Activated CD4-positive, alpha-beta memory T cell treated with anti-CD3 and anti-CD28 coated beads, Interleukin-2, amount 10 ng/mL, durations not matched to agents 7 days and 5 days (primary cell): ENCODE results near the gene SCAF1. TPM values are rescaled to one million over a fixed set of nuclear protein-coding genes. Genes with fewer than 3 reads are reported as not detected.
A peak's percentile ranks its signal among the peaks of the same experiment; 100 is the strongest.
"Not testable (repeated sequence)": the region's sequence is repeated elsewhere in the genome, so short reads cannot be mapped to it uniquely, and the experiment has no call there.

Experiments used
- CTCF ChIA-PET: fragments of 350-600 bp; sonication (Branson Sonifier 250); formaldehyde crosslinking; loops from one replicate; lab custom pipeline; 2021; ENCODE audit warnings: antibody characterized with exemption, inconsistent platforms; lab: Charles Lee
- POLR2A ChIA-PET: fragments of 350-600 bp; sonication (Branson Sonifier 250); formaldehyde crosslinking; loops from one replicate; lab custom pipeline; 2021; ENCODE audit warnings: antibody characterized with exemption; lab: Charles Lee
- DNase-seq: peaks from one replicate; pipeline ENCODE4 v3.0.0-alpha.2; 2020
- H3K27ac Mint-ChIP-seq: one replicate; pipeline ENCODE4 v1.8.0; 2021; ENCODE audit warnings: mild to moderate bottlenecking, mixed read lengths
- H3K27me3 Mint-ChIP-seq: one replicate; pipeline ENCODE4 v1.8.0; 2021; ENCODE audit warnings: mixed read lengths
- H3K36me3 Mint-ChIP-seq: one replicate; pipeline ENCODE4 v1.8.0; 2021; ENCODE audit warnings: low read depth, mixed read lengths
- H3K4me1 Mint-ChIP-seq: one replicate; pipeline ENCODE4 v1.8.0; 2021; ENCODE audit warnings: mixed read lengths
- H3K4me3 Mint-ChIP-seq: one replicate; pipeline ENCODE4 v1.8.0; 2021; ENCODE audit warnings: mild to moderate bottlenecking, mixed read lengths
- H3K9me3 Mint-ChIP-seq: one replicate; pipeline ENCODE4 v1.8.0; 2021; ENCODE audit warnings: mixed read lengths
- total RNA-seq, 2 experiments: library from RNA; stranded (reverse); gene quantifications; one replicate each; pipeline ENCODE4 v1.2.3, GENCODE V29; 2021

SCAF1 gene
- total RNA-seq, 2 experiments from 2014 or later: 65.3 to 66.4 TPM

DNA sequence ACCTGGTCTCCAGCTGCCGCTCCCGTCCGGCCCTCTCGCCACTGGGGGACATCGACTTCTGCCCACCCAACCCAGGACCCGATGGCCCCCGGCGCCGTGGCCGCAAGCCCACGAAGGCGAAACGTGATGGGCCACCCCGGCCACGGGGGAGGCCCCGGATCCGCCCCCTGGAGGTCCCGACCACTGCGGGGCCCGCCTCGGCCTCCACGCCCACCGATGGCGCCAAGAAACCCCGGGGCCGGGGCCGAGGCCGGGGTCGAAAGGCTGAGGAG lies 44.4 kb upstream of the SCAF1 start:
- H3K27me3 Mint-ChIP-seq: no peaks in the 10 kb centered on the region

DNA sequence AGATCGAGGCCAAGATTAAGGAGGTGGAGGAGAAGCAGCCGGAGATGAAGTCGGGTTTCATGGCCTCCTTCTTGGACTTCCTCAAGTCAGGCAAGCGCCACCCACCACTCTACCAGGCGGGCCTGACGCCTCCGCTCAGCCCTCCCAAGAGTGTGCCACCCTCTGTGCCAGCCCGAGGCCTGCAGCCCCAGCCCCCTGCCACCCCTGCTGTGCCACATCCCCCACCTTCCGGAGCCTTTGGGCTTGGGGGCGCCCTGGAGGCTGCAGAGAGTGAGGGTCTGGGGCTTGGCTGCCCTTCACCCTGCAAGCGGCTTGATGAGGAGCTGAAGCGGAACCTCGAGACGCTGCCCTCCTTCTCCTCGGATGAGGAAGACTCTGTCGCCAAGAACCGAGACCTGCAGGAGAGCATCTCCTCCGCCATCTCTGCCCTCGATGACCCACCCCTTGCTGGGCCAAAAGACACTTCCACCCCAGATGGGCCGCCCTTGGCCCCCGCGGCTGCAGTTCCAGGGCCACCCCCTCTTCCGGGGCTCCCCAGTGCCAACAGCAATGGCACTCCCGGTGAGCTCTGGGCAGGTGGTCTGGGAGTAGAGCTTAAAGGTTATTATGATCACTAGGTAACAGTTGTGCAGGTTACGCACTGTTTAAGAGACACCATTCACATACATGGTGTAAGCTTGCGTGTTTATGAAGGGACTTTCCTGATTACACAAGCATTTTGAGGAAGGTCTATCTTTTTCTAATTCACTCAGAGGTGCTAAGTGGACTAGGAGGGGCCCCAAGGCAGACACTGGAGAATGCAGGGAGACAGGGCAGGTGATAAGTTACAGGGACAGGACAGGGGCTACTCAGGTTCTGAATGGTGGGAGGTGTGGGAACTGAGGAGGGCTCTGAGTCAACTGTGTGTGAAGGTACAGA lies 42.4 kb upstream of the SCAF1 start:
- Mint-ChIP-seq H3K36me3 (peaks cover 32% of the 10 kb centered on the region), H3K9me3 (no peaks in the 10 kb centered on the region), H3K4me1 (peaks cover under 1% of the 10 kb centered on the region), H3K27me3 (no peaks in the 10 kb centered on the region), H3K27ac (no peak overlapping the region), H3K4me3 (no peak overlapping the region)
- DNase-seq: no peak
- ChIA-PET CTCF (interaction anchor here (0.6 kb wide), 1 partner anchor 13 kb away, joined by 4 read pairs; no protein-coding TSS in a partner anchor), POLR2A (interaction anchor here (0.6 kb wide), 1 partner anchor 35 kb away, joined by 3 read pairs; no protein-coding TSS in a partner anchor)

More for the DNA sequence above, 44.4 kb upstream of the SCAF1 start:
- Mint-ChIP-seq H3K36me3 (peaks cover 41% of the 10 kb centered on the region), H3K4me1 (peaks cover 19% of the 10 kb centered on the region), H3K9me3 (no peaks in the 10 kb centered on the region), H3K4me3 (no peak overlapping the region), H3K27ac (no peak overlapping the region)
- ChIA-PET CTCF (no interaction called here), POLR2A (no interaction called here)
- DNase-seq: no peak

GRCh38 chr19:49601482-49602038 lies 40.4 kb upstream of the SCAF1 start:
- CTCF ChIA-PET: no interaction called here

DNA sequence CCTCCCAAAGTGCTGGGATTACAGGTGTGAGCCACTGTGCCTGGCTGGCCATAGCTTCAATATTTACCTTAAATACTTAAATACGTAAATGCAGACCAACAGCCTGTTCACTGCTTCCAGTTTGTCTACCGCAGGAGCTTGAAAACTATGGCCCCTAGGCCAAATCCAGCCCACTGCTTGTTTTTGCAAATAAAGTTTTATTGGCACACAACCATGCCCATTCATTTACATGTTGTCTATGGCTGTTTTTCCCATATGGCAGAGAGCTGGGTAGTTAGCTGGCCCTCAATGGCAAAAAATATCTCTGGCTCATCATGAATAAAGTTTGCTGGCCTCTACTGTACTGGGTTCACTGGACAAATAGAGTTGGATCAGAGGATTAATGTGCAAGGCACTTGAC lies 39.2 kb upstream of the SCAF1 start:
- Mint-ChIP-seq H3K4me3 (no peak overlapping the region), H3K9me3 (no peaks in the 10 kb centered on the region), H3K36me3 (peaks cover 34% of the 10 kb centered on the region), H3K27me3 (no peaks in the 10 kb centered on the region), H3K4me1 (no peaks in the 10 kb centered on the region), H3K27ac (no peak overlapping the region)
- DNase-seq: no peak
- CTCF ChIA-PET: no interaction called here
- POLR2A ChIA-PET: interaction anchor here (1.7 kb wide), 1 partner anchor 9 kb away, joined by 4 read pairs; no protein-coding TSS in a partner anchor

More at GRCh38 chr19:49601482-49602038, 40.4 kb upstream of the SCAF1 start:
- no peaks in the 10 kb centered on the region for H3K9me3 Mint-ChIP-seq
- H3K36me3 Mint-ChIP-seq: peaks cover 34% of the 10 kb centered on the region
- no peak overlapping the region for H3K27ac Mint-ChIP-seq
- DNase-seq: no peak
- H3K4me3 Mint-ChIP-seq: no peak overlapping the region
- no peaks in the 10 kb centered on the region for H3K27me3 Mint-ChIP-seq
- POLR2A ChIA-PET: interaction anchor here (1.0 to 1.7 kb wide), 2 partner anchors 8 to 13 kb away, joined by 3 to 4 read pairs; no protein-coding TSS in a partner anchor
- no peaks in the 10 kb centered on the region for H3K4me1 Mint-ChIP-seq

DNA sequence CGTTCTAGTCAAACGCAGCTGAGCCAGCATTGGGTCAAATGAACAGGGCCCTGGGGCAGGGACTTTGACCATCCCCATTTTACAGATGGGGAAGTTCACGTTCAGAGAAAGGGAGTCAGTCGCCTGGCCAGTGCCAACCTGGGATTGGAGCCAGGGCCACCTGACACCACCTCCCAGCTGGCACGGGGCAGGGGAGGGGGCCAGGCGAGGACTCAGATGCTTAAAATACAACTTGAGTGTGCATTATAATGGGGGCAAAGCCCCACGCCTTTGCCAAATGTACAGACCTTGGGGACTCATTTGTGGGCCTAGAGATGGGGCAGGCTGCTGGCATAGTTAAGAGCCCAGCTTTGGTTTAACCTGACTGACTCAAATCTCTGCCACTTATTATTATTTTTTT lies 36.4 kb upstream of the SCAF1 start:
- Mint-ChIP-seq H3K27ac (no peak overlapping the region), H3K27me3 (no peaks in the 10 kb centered on the region), H3K4me1 (no peaks in the 10 kb centered on the region), H3K4me3 (no peak overlapping the region), H3K9me3 (no peaks in the 10 kb centered on the region), H3K36me3 (peaks cover 37% of the 10 kb centered on the region)
- CTCF ChIA-PET: no interaction called here
- POLR2A ChIA-PET: interaction anchor here (2.0 kb wide), 1 partner anchor 26 kb away, joined by 4 read pairs; the partner anchor contains the start of gene NOSIP
- DNase-seq: no peak

DNA sequence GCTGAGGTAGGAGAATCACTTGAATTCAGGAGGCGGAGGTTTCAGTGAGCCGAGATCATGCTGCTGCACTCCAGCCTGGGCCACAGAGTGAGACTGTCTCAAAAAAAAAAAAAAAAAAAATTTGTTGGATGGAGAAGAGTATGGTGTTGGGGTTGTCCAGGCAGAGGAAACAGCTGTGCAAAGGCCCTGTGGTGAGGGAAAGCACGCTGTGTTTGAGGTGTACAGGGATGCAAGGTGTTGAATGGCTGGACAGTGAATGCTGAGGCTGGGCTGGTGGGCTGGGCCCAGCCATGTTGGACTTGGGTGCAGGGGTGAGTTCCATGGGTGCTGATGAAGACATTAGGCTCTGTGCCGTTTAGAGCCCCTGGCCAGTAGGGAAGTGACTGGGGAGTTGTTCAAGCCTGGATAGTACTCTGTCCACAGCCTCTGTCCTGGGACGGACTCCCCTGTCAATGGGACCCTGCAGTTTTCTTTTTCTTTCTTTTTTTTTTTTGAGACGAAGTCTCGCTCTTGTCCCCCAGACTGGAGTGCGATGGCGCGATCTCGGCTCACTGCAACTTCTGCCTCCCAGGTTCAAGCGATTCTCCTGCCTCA lies 32.4 kb upstream of the SCAF1 start:
- ChIA-PET POLR2A (interaction anchor here (1.2 kb wide), 1 partner anchor 16 kb away, joined by 4 read pairs; no protein-coding TSS in a partner anchor), CTCF (interaction anchor here (1.1 kb wide), 2 partner anchors 13 to 16 kb away, joined by 3 to 4 read pairs; no protein-coding TSS in a partner anchor)
- no peak overlapping the region for H3K4me3 Mint-ChIP-seq
- no peak for DNase-seq
- H3K27me3 Mint-ChIP-seq: no peaks in the 10 kb centered on the region
- H3K36me3 Mint-ChIP-seq: peaks cover 32% of the 10 kb centered on the region
- H3K4me1 Mint-ChIP-seq: peaks cover 17% of the 10 kb centered on the region
- no peaks in the 10 kb centered on the region for H3K9me3 Mint-ChIP-seq
- no peak overlapping the region for H3K27ac Mint-ChIP-seq

DNA sequence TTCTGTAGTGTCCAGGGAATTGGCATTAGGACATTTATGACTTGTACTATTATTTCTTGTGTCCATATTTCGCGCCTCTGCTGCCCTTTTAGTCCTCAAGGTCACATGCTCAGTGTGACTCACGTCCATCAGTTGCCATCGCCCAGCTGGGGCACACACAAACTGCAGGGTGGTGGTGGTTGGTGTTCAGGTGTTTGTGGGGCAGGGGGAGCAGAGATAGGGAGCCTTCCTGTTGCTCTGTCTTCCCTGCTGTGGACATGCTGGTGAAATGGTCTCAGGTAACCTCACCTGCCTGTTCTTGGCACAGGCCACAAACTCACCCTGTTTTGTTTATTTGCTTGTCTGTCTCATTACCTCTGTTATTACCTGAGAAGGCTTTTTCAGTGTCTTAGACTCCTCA lies 28.6 kb upstream of the SCAF1 start:
- no peaks in the 10 kb centered on the region for H3K27me3 Mint-ChIP-seq
- H3K36me3 Mint-ChIP-seq: peaks cover 60% of the 10 kb centered on the region
- DNase-seq: no peak
- POLR2A ChIA-PET: interaction anchor here (1.7 kb wide), 1 partner anchor 63 kb away, joined by 4 read pairs; no protein-coding TSS in a partner anchor
- H3K4me1 Mint-ChIP-seq: peaks cover 17% of the 10 kb centered on the region
- H3K27ac Mint-ChIP-seq: peak overlapping the region; percentile 70
- CTCF ChIA-PET: interaction anchor here (0.7 kb wide), 1 partner anchor 335 kb away, joined by 4 read pairs; no protein-coding TSS in a partner anchor
- H3K9me3 Mint-ChIP-seq: no peaks in the 10 kb centered on the region
- H3K4me3 Mint-ChIP-seq: no peak overlapping the region

DNA sequence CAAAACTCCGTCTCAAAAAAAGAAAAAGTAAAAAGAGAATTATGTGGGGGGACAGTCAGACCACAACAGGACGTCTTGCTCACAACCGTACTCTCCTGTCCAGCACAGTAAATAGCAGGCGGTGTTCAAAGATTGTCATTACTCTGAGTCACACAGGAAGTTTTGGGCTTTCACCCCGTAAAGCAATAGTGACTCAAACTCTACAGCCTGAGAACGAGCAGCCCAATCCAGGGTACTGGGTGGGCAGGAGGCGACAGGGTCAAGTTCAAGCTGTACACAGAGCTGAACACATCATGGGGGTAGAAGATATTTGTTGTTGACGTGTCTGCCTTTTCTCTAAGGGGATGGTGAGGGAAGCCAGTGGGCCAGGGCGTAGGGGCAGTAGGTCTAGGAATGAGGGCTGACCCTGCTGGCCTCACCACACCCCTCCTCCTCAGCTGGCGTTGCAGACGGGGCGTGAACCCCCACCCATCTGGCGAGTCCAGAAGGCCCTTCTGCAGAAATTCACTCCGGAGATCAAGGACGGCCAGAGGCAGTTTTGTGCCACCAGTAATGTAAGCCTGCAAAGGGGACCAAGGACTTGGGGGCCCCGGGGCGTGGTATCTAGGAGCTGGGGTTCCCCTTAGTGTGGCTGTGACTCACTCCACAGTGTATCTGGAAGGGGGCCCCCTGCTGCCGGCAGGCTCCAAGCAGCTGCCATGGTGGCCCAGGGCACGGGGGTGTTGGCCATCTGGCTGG lies 27.7 kb upstream of the SCAF1 start:
- no peaks in the 10 kb centered on the region for H3K9me3 Mint-ChIP-seq
- DNase-seq: no peak
- peaks cover 17% of the 10 kb centered on the region for H3K4me1 Mint-ChIP-seq
- ChIA-PET POLR2A (interaction anchor here (0.7 to 1.7 kb wide), 3 partner anchors 13 to 62 kb away, joined by 3 to 4 read pairs (median 3); no protein-coding TSS in a partner anchor), CTCF (no interaction called here)
- H3K4me3 Mint-ChIP-seq: no peak overlapping the region
- H3K27ac Mint-ChIP-seq: peak overlapping the region; percentile 70
- no peaks in the 10 kb centered on the region for H3K27me3 Mint-ChIP-seq
- peaks cover 60% of the 10 kb centered on the region for H3K36me3 Mint-ChIP-seq

GRCh38 chr19:49615861-49616260 lies 26.1 kb upstream of the SCAF1 start:
- Mint-ChIP-seq H3K4me1 (peaks cover 17% of the 10 kb centered on the region), H3K27me3 (no peaks in the 10 kb centered on the region), H3K9me3 (no peaks in the 10 kb centered on the region), H3K4me3 (no peak overlapping the region), H3K27ac (no peak overlapping the region), H3K36me3 (peaks cover 60% of the 10 kb centered on the region)
- POLR2A ChIA-PET: no interaction called here
- CTCF ChIA-PET: interaction anchor here (0.6 kb wide), 1 partner anchor 15 kb away, joined by 3 read pairs; no protein-coding TSS in a partner anchor
- DNase-seq: no peak

GRCh38 chr19:49616532-49616931 lies 25.5 kb upstream of the SCAF1 start:
- no peak overlapping the region for H3K27ac Mint-ChIP-seq
- POLR2A ChIA-PET: interaction anchor here (0.7 kb wide), 1 partner anchor 22 kb away, joined by 3 read pairs; no protein-coding TSS in a partner anchor
- CTCF ChIA-PET: interaction anchor here (0.6 kb wide), 1 partner anchor 14 kb away, joined by 3 read pairs; no protein-coding TSS in a partner anchor
- peaks cover 17% of the 10 kb centered on the region for H3K4me1 Mint-ChIP-seq
- no peaks in the 10 kb centered on the region for H3K27me3 Mint-ChIP-seq
- DNase-seq: no peak
- peaks cover 62% of the 10 kb centered on the region for H3K36me3 Mint-ChIP-seq
- no peaks in the 10 kb centered on the region for H3K9me3 Mint-ChIP-seq
- H3K4me3 Mint-ChIP-seq: no peak overlapping the region

DNA sequence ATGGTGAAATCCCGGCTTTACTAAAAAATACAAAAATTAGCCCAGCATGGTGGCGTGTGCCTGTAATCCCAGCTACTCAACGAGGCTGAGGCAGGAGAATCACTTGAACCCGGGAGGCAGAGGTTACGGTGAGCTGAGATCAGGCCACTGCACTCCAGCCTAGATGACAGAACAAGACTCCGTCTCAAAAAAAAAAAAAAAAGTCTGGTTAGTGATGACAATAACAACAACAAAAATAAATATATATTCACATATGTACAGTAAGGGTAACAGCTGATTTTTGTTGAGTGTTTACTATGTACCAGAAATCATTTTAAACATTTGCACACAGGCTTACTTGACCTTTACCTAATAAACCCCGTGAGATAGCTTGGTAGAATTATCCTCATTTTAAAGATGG lies 25.1 kb upstream of the SCAF1 start:
- no peaks in the 10 kb centered on the region for H3K27me3 Mint-ChIP-seq
- no peak overlapping the region for H3K4me3 Mint-ChIP-seq
- no peak overlapping the region for H3K27ac Mint-ChIP-seq
- DNase-seq: no peak
- peaks cover 17% of the 10 kb centered on the region for H3K4me1 Mint-ChIP-seq
- ChIA-PET POLR2A (interaction anchor here (0.7 kb wide), 1 partner anchor 22 kb away, joined by 3 read pairs; no protein-coding TSS in a partner anchor), CTCF (no interaction called here)
- H3K9me3 Mint-ChIP-seq: no peaks in the 10 kb centered on the region
- peaks cover 67% of the 10 kb centered on the region for H3K36me3 Mint-ChIP-seq

GRCh38 chr19:49617860-49618259 lies 24.1 kb upstream of the SCAF1 start:
- not testable (repeated sequence) for H3K27ac Mint-ChIP-seq
- POLR2A ChIA-PET: interaction anchor here (1.1 kb wide), 1 partner anchor 16 kb away, joined by 4 read pairs; no protein-coding TSS in a partner anchor

More at GRCh38 chr19:49617860-49618259, 24.1 kb upstream of the SCAF1 start:
- peaks cover 67% of the 10 kb centered on the region for H3K36me3 Mint-ChIP-seq
- H3K27me3 Mint-ChIP-seq, CTCF ChIA-PET, H3K4me3 Mint-ChIP-seq, DNase-seq, H3K9me3 Mint-ChIP-seq: not testable (repeated sequence)
- H3K4me1 Mint-ChIP-seq: peaks cover 13% of the 10 kb centered on the region
